ENCODE results near the gene IGSF23. TPM values are rescaled to one million over a fixed set of nuclear protein-coding genes. Genes with fewer than 3 reads are reported as not detected.
A peak's percentile ranks its signal among the peaks of the same experiment; 100 is the strongest.

Gene IGSF23
- total RNA-seq, 2 experiments from 2014 or later = not detected

- H3K4me3 Mint-ChIP-seq = no peak overlapping the region
- H3K4me1 Mint-ChIP-seq (ENCODE audit: low read depth) = no peaks in the 10 kb centered on the region
- no peak for ATAC-seq
- no peak for DNase-seq
- POLR2A ChIA-PET = no interaction called here
- no peak overlapping the region for H3K27ac Mint-ChIP-seq
- H3K27me3 Mint-ChIP-seq (ENCODE audit: low read depth) = no peaks in the 10 kb centered on the region
- CTCF ChIA-PET = no interaction called here
- no peaks in the 10 kb centered on the region for H3K36me3 Mint-ChIP-seq (ENCODE audit: low read depth)
- peaks cover 3% of the 10 kb centered on the region for H3K9me3 Mint-ChIP-seq (ENCODE audit: insufficient read depth)
Observed at GRCh38 chr19:44575116-44575700, 38.2 kb upstream of the IGSF23 start.

- Mint-ChIP-seq H3K9me3 (ENCODE audit: insufficient read depth) (peaks cover 3% of the 10 kb centered on the region), H3K4me3 (no peak overlapping the region), H3K36me3 (ENCODE audit: low read depth) (no peaks in the 10 kb centered on the region), H3K27ac (no peak overlapping the region), H3K27me3 (ENCODE audit: low read depth) (no peaks in the 10 kb centered on the region), H3K4me1 (ENCODE audit: low read depth) (no peaks in the 10 kb centered on the region)
- ATAC-seq (peak; percentile 70), DNase-seq (peak; percentile 41)
- ChIA-PET POLR2A (no interaction called here), CTCF (interaction anchor here (0.7 to 1.8 kb wide), 9 partner anchors 36 to 207 kb away, joined by 3 to 12 read pairs (median 4); partner anchors contain the start of gene PVR)
Observed at GRCh38 chr19:44576843-44577565, 36.4 kb upstream of the IGSF23 start.

- CTCF ChIA-PET = interaction anchor here (0.7 to 1.8 kb wide), 8 partner anchors 35 to 207 kb away, joined by 3 to 12 read pairs (median 4); partner anchors contain the start of gene PVR
- no peak for ATAC-seq
Observed at GRCh38 chr19:44577566-44577874, 35.8 kb upstream of the IGSF23 start.

GRCh38 chr19:44579663-44580365, 33.5 kb upstream of the IGSF23 start:
- no peaks in the 10 kb centered on the region for H3K36me3 Mint-ChIP-seq (ENCODE audit: low read depth)
- no peak for ATAC-seq

More at GRCh38 chr19:44577566-44577874, 35.8 kb upstream of the IGSF23 start:
- POLR2A ChIA-PET = no interaction called here
- Mint-ChIP-seq H3K36me3 (ENCODE audit: low read depth) (no peaks in the 10 kb centered on the region), H3K27ac (no peak overlapping the region), H3K9me3 (ENCODE audit: insufficient read depth) (peaks cover 3% of the 10 kb centered on the region), H3K4me3 (no peak overlapping the region), H3K4me1 (ENCODE audit: low read depth) (no peaks in the 10 kb centered on the region), H3K27me3 (ENCODE audit: low read depth) (no peaks in the 10 kb centered on the region)
- DNase-seq = no peak

GRCh38 chr19:44580366-44580895, 32.9 kb upstream of the IGSF23 start:
- H3K27me3 Mint-ChIP-seq (ENCODE audit: low read depth) = no peaks in the 10 kb centered on the region
- DNase-seq (no peak), ATAC-seq (no peak)
- ChIA-PET CTCF (no interaction called here), POLR2A (no interaction called here)
- H3K36me3 Mint-ChIP-seq (ENCODE audit: low read depth) = no peaks in the 10 kb centered on the region
- H3K27ac Mint-ChIP-seq = no peak overlapping the region
- no peaks in the 10 kb centered on the region for H3K4me1 Mint-ChIP-seq (ENCODE audit: low read depth)
- peaks cover 3% of the 10 kb centered on the region for H3K9me3 Mint-ChIP-seq (ENCODE audit: insufficient read depth)
- H3K4me3 Mint-ChIP-seq = no peak overlapping the region

More at GRCh38 chr19:44579663-44580365, 33.5 kb upstream of the IGSF23 start:
- Mint-ChIP-seq H3K4me3 (no peak overlapping the region), H3K4me1 (ENCODE audit: low read depth) (no peaks in the 10 kb centered on the region), H3K9me3 (ENCODE audit: insufficient read depth) (peaks cover 3% of the 10 kb centered on the region), H3K27ac (no peak overlapping the region), H3K27me3 (ENCODE audit: low read depth) (no peaks in the 10 kb centered on the region)
- ChIA-PET POLR2A (no interaction called here), CTCF (no interaction called here)
- DNase-seq = no peak

- POLR2A ChIA-PET = no interaction called here
- DNase-seq (no peak), ATAC-seq (no peak)
- H3K27me3 Mint-ChIP-seq (ENCODE audit: low read depth) = no peaks in the 10 kb centered on the region
- CTCF ChIA-PET = no interaction called here
- no peak overlapping the region for H3K27ac Mint-ChIP-seq
- no peak overlapping the region for H3K4me3 Mint-ChIP-seq
- no peaks in the 10 kb centered on the region for H3K36me3 Mint-ChIP-seq (ENCODE audit: low read depth)
- H3K4me1 Mint-ChIP-seq (ENCODE audit: low read depth) = no peaks in the 10 kb centered on the region
- H3K9me3 Mint-ChIP-seq (ENCODE audit: insufficient read depth) = peaks cover 3% of the 10 kb centered on the region
Observed at GRCh38 chr19:44581288-44581687, 32.1 kb upstream of the IGSF23 start.

GRCh38 chr19:44582581-44583265, 30.6 kb upstream of the IGSF23 start:
- ChIA-PET CTCF (interaction anchor here (0.8 to 1.8 kb wide), 8 partner anchors 9 to 75 kb away, joined by 3 to 6 read pairs (median 4); partner anchors contain the start of gene PVR), POLR2A (no interaction called here)
- Mint-ChIP-seq H3K27me3 (ENCODE audit: low read depth) (no peaks in the 10 kb centered on the region), H3K9me3 (ENCODE audit: insufficient read depth) (peaks cover 6% of the 10 kb centered on the region), H3K27ac (no peak overlapping the region), H3K36me3 (ENCODE audit: low read depth) (no peaks in the 10 kb centered on the region), H3K4me3 (no peak overlapping the region), H3K4me1 (ENCODE audit: low read depth) (peaks cover 6% of the 10 kb centered on the region)
- DNase-seq = peak; percentile 25
- ATAC-seq = no peak

GRCh38 chr19:44585371-44586133, 27.8 kb upstream of the IGSF23 start:
- Mint-ChIP-seq H3K27me3 (ENCODE audit: low read depth) (no peaks in the 10 kb centered on the region), H3K4me1 (ENCODE audit: low read depth) (peaks cover 15% of the 10 kb centered on the region), H3K36me3 (ENCODE audit: low read depth) (no peaks in the 10 kb centered on the region), H3K9me3 (ENCODE audit: insufficient read depth) (peaks cover 9% of the 10 kb centered on the region), H3K4me3 (no peak overlapping the region), H3K27ac (no peak overlapping the region)
- ATAC-seq (no peak), DNase-seq (no peak)
- CTCF ChIA-PET = interaction anchor here (1.3 kb wide), 1 partner anchor 71 kb away, joined by 4 read pairs; no protein-coding TSS in a partner anchor
- POLR2A ChIA-PET = no interaction called here

- peaks cover 15% of the 10 kb centered on the region for H3K4me1 Mint-ChIP-seq (ENCODE audit: low read depth)
- POLR2A ChIA-PET = no interaction called here
- CTCF ChIA-PET = interaction anchor here (0.9 to 1.5 kb wide), 4 partner anchors 17 to 69 kb away, joined by 3 to 7 read pairs (median 4); no protein-coding TSS in a partner anchor
- H3K27me3 Mint-ChIP-seq (ENCODE audit: low read depth) = no peaks in the 10 kb centered on the region
- peaks cover 9% of the 10 kb centered on the region for H3K9me3 Mint-ChIP-seq (ENCODE audit: insufficient read depth)
- no peaks in the 10 kb centered on the region for H3K36me3 Mint-ChIP-seq (ENCODE audit: low read depth)
- H3K4me3 Mint-ChIP-seq = no peak overlapping the region
- ATAC-seq (no peak), DNase-seq (peak; percentile 30)
- H3K27ac Mint-ChIP-seq = peak overlapping the region; percentile 39
Observed at GRCh38 chr19:44587963-44588770, 25.2 kb upstream of the IGSF23 start.

GRCh38 chr19:44588771-44589112, 24.6 kb upstream of the IGSF23 start:
- CTCF ChIA-PET = interaction anchor here (1.0 to 1.5 kb wide), 3 partner anchors 16 to 68 kb away, joined by 3 to 7 read pairs (median 3); no protein-coding TSS in a partner anchor
- Mint-ChIP-seq H3K4me3 (no peak overlapping the region), H3K9me3 (ENCODE audit: insufficient read depth) (peaks cover 9% of the 10 kb centered on the region), H3K27ac (no peak overlapping the region), H3K4me1 (ENCODE audit: low read depth) (peaks cover 15% of the 10 kb centered on the region), H3K27me3 (ENCODE audit: low read depth) (no peaks in the 10 kb centered on the region), H3K36me3 (ENCODE audit: low read depth) (no peaks in the 10 kb centered on the region)
- POLR2A ChIA-PET = no interaction called here
- DNase-seq (no peak), ATAC-seq (no peak)
